Limb (tissue), 2 donors: ENCODE results near the gene SMARCC2.
"Not testable (repeated sequence)": the region's sequence is repeated elsewhere in the genome, so short reads cannot be mapped to it uniquely, and the experiment has no call there.

ENCODE experiments used
- DNase-seq, 2 donors: peaks; one replicate each; pipeline ENCODE4 v3.0.0-alpha.2; 2016; ENCODE audit errors: extremely low spot score in 2 of 2

SMARCC2 gene

DNA sequence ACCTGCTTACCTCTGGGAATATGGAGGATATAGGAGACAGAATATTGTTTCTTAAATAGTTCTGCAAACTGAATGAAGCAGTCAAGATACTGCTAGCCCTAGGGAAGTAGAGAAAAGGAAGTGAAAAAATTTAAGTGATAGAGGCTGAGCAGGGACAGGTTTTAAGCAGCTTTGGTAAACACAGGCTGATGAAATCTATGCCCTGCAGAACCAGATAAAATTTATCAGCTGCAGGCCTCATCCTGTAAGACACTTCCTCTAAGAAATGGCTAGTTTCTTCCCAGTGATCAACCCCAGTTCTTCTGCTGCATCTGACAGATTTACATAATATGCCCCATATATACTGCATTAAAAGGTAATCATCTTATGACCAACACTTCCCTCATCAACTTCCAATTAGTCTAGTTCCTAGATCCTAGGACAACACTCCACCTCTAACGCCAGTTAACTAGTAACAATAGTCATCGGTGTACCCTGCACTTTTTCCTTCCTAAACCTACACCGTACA is 62.5 kb downstream of the SMARCC2 start:
- no peak for DNase-seq

DNA sequence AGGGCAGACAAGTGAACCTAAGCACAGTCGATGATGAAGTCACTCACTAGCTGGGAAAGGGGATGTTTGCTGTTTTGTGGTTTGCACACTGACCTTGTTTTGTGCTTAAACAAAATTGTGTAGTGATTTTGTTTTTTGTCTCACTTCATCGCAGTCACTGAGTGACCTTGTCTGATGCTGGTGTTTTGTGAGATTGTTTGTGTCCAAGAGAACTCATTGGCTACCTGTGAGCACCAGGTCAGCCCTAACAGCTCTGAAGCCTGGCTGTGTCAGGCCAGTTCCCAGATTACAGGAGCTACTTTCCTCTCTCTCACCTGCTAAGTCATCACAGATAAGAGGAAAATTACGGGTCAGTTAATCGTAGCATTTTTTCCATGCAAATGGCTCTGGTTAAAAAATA is 65.2 kb downstream of the SMARCC2 start:
- no peak for DNase-seq

DNA sequence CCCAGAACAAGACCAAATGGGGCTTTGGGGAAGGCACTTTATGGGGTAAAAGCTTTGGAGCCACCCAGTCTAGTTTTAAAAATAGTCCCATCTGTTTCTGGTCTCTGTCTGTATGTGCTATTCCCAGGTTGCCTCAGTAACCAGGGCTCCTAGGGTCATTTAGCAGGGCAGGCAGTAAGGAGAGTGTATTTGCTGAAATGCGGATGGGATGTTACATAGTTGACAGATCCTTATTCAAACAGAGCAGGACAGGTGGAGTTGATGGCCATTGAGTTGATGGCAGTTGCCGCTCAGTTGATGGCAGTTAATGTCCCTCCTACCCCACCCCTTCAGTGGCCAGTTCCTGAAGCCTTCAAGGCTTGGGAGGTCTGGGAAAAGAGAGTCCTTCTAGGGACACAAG is 66.6 kb downstream of the SMARCC2 start:
- no peak for DNase-seq

DNA sequence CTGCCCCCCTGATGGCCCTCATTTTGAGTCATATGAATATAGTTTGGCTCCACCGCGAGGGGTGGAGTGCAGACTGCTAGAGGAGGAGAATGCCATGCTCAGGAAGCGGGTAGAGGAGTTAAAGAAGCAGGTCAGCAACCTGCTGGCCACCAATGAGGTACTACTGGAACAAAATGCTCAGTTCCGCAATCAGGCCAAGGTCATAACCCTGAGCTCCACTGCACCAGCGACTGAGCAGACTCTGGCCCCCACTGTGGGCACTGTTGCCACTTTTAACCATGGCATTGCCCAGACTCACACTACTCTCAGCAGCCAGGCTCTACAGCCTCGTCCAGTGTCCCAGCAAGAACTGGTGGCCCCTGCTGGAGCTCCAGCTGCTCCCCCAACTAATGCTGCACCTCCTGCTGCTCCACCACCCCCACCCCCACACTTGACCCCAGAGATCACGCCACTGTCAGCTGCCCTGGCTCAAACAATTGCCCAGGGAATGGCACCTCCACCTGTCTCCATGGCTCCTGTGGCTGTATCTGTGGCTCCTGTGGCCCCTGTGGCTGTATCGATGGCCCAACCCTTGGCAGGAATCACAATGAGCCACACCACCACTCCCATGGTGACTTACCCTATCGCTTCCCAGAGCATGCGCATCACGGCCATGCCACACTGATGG is 67.9 kb downstream of the SMARCC2 start:
- no peak for DNase-seq

DNA sequence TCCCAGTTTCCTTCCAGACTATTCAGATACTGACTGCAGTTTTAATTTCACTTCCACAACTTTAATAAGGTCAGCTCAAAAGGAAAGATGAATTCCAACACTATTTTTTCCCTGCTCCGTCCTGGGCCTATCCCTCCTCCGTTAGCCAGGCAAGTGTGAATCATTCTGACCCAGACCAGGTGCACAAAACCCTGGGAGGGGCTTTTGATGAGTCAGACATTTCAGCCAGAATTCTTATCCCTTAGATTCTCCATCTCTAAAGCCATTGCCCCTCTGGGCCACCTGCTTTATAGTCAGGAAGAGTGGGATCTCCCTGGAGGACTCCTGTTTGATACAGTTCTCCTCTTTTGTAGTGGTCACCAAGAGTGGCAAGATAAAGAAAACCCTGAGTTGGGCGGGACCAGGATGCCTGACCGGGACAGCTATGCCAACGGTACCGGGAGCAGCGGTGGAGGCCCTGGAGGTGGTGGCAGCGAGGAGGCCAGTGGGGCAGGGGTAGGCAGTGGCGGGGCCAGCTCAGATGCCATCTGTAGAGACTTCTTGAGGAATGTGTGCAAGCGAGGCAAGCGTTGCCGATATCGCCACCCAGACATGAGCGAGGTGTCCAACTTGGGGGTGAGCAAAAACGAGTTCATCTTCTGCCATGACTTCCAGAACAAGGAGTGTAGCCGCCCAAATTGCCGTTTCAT is 69.0 kb downstream of the SMARCC2 start:
- DNase-seq = no peak

DNA sequence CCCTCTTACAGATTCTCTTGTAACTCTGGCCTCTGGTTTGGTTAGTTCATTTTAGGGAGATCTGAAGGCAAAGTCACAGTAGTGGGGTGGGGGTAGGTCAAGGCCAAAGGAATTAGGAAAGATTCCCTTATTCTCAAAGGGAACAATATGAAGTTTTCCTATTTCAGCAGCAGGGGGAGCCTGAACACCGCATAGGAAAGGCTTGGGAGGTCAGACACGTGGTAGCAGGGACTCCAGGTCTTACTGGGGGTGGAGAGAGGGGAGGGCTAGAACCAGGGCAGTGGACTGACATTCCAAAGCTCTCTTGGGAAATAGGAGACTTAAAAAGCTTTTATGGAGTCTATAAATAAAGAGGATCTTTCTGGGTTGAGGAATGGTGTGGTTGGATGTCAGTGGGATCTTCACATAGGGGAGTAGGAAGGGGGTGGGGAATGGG is 69.9 kb downstream of the SMARCC2 start:
- DNase-seq = peak; percentile 70 to 88

DNA sequence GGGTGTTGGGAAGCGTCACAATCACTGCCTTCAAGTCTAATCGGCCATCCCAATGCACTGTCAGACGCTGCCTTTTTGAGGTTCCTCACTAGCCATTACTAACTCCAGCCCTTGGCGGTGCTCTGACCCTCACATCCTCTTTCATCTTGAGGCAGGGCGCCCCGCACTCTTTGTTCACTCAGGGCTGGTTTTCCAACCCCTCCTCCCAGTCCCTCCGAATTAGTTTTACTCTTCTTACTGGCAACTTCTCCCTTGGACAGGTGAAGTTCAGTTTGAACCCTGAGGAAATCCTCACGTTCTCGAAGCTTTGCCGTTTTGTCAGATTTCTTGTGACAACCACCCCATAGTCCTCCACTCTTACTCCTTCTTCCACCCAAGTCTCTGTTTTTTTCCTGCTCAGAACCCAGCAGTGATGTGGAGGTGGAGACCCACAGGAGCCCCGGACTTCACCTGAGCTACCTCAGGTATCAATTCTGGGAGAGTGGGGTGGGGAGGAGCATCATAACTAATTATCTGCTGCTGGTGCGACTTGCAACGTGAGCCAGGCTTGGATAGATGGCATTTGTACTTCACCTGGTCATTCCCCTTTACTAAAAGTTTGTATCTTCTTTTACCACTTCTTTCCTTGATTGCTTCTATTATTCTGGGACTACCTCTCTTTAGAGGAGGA is 70.5 kb downstream of the SMARCC2 start:
- DNase-seq = no peak

DNA sequence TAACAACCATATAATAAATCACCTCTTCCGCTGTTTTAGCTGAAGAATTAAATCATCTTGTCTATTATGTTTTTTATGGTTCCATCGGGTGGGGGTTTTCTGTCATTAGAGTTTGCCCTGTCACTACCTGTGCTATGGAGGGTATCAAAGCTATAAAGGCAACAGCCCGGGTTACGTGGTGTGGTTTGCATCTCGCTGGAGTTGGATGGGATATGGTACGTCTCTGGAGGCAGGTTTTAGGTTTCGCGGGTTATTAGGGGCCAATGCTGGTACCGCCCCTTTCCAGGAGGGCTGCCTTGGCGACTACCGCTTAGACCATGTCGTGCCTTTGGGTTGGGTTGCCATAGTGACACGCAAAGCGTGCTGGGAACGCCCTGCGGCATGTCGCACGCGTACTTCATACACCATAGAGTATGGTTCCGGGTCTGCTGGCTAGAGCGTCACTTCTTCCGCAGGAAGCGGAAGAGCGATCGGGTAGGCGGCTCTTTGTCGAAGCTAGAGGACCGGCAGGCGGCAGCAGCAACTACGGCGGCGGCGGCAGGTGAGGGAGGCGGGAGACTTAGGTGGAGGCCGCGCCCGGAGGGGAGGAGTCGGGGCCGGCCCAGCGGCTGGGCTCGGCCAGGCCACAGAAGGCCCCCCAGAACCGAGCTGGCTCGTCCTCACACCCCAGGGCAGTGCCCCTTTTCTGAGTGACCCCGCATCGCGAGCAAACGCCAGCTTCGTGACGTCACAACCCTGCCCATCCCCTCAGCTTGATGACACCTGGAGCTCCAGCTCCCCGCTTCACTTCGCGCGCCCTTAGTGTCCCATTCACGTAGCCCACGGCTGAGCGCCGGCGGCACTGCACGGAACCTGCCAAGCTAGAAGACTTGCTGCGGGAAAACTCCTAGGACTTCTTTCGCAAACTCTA is 71.2 kb downstream of the SMARCC2 start, which contains the start of gene ZC3H10:
TSS of gene ZC3H10 (plus strand) at position 489 of the 910 bp plus-strand sequence. CDS start 2,297 bp downstream, outside the sequence.
- DNase-seq = peak; percentile 95 to 99

DNA sequence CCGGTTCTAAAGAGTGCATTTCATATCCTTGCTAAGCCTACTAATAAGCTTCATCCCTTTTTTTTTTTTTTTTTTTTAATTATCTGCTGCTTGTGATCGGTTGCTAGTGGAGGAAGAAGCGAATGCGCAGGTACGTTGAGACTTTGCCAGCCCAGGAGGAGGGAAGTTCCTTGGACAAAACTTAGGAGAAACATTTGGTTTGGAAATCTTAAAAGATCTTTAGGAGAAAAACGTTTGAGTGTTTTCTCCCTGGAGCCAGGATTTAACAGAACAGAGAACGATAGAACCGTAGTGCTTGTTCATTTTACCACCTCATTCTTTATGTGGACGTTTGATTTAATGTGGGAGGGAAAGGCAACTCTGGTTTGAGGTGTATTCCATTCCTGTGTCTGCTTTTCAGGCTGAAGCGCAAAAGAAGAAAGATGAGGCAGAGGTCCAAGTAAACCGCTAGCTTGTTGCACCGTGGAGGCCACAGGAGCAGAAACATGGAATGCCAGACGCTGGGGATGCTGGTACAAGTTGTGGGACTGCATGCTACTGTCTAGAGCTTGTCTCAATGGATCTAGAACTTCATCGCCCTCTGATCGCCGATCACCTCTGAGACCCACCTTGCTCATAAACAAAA is 72.1 kb downstream of the SMARCC2 start:
- not testable (repeated sequence) for DNase-seq

DNA sequence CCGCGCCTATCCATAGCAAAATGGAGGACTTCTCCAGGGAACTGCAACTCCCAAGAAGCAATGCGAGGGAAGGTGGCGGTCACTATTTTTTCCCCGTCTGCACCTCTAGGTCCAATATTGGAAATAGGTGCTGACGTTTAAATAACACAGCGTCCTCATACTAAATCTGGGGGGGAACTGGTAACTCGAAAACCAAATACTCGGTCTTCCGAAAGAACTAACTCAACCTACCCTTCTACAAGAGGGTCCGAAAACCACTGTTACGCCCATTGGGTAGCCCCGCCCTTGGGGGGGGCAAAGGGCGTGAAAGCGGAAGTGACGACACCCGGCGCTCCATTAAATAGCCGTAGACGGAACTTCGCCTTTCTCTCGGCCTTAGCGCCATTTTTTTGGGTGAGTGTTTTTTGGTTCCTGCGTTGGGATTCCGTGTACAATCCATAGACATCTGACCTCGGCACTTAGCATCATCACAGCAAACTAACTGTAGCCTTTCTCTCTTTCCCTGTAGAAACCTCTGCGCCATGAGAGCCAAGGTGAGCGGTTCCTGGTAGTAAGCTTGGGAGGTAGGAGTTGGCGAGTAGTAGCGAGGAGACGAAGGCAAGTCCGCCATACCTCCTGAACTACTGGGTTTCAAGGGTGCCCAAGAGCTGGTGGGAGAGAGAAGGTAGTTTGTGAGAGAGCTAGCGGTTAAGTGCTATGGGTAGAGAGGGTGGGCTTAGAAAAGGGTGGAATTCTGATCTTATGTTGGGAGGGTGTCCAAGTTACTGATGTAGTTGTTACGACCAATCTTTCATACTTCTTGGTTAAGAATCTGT is 72.8 kb downstream of the SMARCC2 start, which contains the start of gene RPL41:
TSS of gene RPL41 (plus strand) at position 367 of the 815 bp plus-strand sequence.
- peak; percentile 94 to 98 for DNase-seq

DNA sequence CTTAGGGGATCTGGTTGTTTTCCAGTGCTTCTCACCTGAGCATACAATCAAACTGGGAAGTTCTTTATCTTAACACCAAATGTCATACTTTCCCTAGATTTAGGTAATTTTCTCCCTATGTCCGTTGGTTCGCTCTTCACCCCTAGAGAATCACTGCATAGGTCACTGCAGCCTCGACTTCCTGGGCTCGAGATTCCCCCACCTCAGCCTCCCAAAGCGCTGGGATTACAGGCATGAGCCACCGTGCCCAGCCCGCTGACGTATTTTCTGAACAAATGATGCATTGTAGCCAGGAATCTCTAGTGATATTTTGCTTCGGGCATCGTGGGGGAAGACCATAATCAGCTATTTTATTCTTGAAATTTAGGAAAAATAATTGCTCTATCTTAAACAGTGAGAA is 74.0 kb downstream of the SMARCC2 start:
- DNase-seq = peak in 1 of 2 donors; percentile 49

DNA sequence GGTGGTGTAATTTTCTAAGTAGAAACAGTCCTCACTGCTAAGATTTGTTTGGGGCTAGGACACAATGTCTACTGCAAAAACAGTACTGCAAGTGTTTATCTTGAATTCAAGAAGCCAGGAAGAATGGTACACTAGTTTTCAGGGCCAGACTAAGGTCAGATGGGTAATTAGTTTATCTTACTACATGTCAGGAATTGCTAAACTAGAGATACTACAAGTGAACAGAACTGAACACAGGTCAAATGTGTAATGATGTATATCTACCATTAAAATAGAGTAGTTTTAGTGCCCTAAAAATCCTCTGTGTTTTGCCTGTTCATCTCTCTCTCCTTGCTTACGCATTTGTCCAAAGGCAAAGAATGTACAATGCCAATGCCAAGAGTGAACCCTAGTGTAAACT is 75.2 kb downstream of the SMARCC2 start:
- DNase-seq = no peak
